22Rv1 (cell line): ENCODE results near the gene ATXN1.

ENCODE experiments used
- ZFX ChIP-seq: fragments of 450-650 bp; IDR thresholded peaks from 2 replicates; pipeline ENCODE4 v1.6.1; 2017; ENCODE audit warnings: antibody characterized with exemption, borderline replicate concordance
- TF ChIP-seq, protein P1 (sequence below): fragments of 450-650 bp; IDR thresholded peaks from 2 replicates; pipeline ENCODE4 v1.5.1; 2017; ENCODE audit warnings: mild to moderate bottlenecking

DNA sequence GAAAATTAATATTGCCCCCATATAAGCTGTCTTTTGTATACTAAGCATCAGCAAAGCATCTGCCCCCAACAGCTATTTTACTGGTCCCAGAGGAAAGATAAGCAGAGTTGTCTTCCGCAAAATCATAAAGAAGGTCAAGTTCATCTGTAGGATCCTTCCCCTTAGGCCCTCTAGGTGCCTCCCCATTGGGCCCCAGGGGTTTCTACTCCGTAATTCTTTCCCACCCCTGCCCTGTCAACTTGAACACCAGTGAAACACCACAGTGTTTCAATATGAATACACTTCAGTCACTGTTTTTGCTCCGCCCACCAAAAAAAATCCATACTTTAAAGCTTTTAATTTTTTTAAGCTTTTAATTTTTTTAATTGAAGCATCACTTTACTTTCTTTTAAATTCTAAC, 159.2 kb downstream of the ATXN1 start:
- TF ChIP-seq, protein P1, sequence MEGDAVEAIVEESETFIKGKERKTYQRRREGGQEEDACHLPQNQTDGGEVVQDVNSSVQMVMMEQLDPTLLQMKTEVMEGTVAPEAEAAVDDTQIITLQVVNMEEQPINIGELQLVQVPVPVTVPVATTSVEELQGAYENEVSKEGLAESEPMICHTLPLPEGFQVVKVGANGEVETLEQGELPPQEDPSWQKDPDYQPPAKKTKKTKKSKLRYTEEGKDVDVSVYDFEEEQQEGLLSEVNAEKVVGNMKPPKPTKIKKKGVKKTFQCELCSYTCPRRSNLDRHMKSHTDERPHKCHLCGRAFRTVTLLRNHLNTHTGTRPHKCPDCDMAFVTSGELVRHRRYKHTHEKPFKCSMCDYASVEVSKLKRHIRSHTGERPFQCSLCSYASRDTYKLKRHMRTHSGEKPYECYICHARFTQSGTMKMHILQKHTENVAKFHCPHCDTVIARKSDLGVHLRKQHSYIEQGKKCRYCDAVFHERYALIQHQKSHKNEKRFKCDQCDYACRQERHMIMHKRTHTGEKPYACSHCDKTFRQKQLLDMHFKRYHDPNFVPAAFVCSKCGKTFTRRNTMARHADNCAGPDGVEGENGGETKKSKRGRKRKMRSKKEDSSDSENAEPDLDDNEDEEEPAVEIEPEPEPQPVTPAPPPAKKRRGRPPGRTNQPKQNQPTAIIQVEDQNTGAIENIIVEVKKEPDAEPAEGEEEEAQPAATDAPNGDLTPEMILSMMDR, result no peak
- no peak for TF ChIP-seq ZFX
